ENCODE measurements around the gene ARHGAP12. TPM values are rescaled to one million over a fixed set of nuclear protein-coding genes. Genes with fewer than 3 reads are reported as not detected.
"Not testable (repeated sequence)": the region's sequence is repeated elsewhere in the genome, so short reads cannot be mapped to it uniquely, and the experiment has no call there.

ARHGAP12 gene
- total RNA-seq, 1 donor from 2014 or later: 68.9 TPM

GRCh38 chr10:31770307-31770902 is 158.2 kb downstream of the ARHGAP12 start:
- Histone ChIP-seq H3F3A (ENCODE audit: low read depth) (peaks cover 21% of the 10 kb centered on the region), H2AFZ (replicated peaks) (no peak overlapping the region), H3K79me2 (ENCODE audit: low read depth) (no peaks in the 10 kb centered on the region), H4K20me1 (ENCODE audit: low read depth) (no peaks in the 10 kb centered on the region), H3K4me2 (no peak overlapping the region), H3K4me3 (no peak overlapping the region), H3K9me3 (ENCODE audit: low read depth) (no peaks in the 10 kb centered on the region), H3K27ac (no peak overlapping the region), H3K9ac (no peak overlapping the region), H3K4me1 (peaks cover 33% of the 10 kb centered on the region), H3K27me3 (no peaks in the 10 kb centered on the region), H3K36me3 (no peaks in the 10 kb centered on the region)
- Mint-ChIP-seq H3K36me3 (no peaks in the 10 kb centered on the region), H3K9me3 (peaks cover 5% of the 10 kb centered on the region), H3K4me1 (peaks cover 28% of the 10 kb centered on the region), H3K27me3 (ENCODE audit: insufficient read depth, low read depth) (peaks cover 3% of the 10 kb centered on the region), H3K4me3 (no peak overlapping the region), H3K27ac (no peak overlapping the region)
- TF ChIP-seq EZH2 (IDR thresholded peaks at IDR 0.05) (no peak), CTCF (IDR thresholded peaks at IDR 0.05) (peak; percentile 84), EZH2phosphoT487 (IDR thresholded peaks at IDR 0.05) (no peak)
- DNase-seq (ENCODE audit: low spot score): peak; percentile 48

- Histone ChIP-seq H3K9me3 (ENCODE audit: low read depth) (no peaks in the 10 kb centered on the region), H3K27me3 (no peaks in the 10 kb centered on the region), H3K4me2 (no peak overlapping the region), H3K27ac (no peak overlapping the region), H3K9ac (no peak overlapping the region), H3K4me1 (peaks cover 27% of the 10 kb centered on the region), H2AFZ (replicated peaks) (no peak overlapping the region), H3F3A (ENCODE audit: low read depth) (peaks cover 12% of the 10 kb centered on the region), H3K79me2 (ENCODE audit: low read depth) (no peaks in the 10 kb centered on the region), H3K4me3 (no peak overlapping the region), H4K20me1 (ENCODE audit: low read depth) (no peaks in the 10 kb centered on the region), H3K36me3 (no peaks in the 10 kb centered on the region)
- TF ChIP-seq CTCF (IDR thresholded peaks at IDR 0.05) (no peak), EZH2 (IDR thresholded peaks at IDR 0.05) (no peak), EZH2phosphoT487 (IDR thresholded peaks at IDR 0.05) (no peak)
- Mint-ChIP-seq H3K27ac (no peak overlapping the region), H3K4me1 (peaks cover 21% of the 10 kb centered on the region), H3K9me3 (peaks cover 2% of the 10 kb centered on the region), H3K4me3 (no peak overlapping the region), H3K36me3 (no peaks in the 10 kb centered on the region), H3K27me3 (ENCODE audit: insufficient read depth, low read depth) (peaks cover 3% of the 10 kb centered on the region)
- no peak for DNase-seq (ENCODE audit: low spot score)
Measured at GRCh38 chr10:31769564-31769963, 159.1 kb downstream of the ARHGAP12 start.

GRCh38 chr10:31768935-31769334 is 159.7 kb downstream of the ARHGAP12 start:
- H3K4me3 ChIP-seq; H3K27me3 ChIP-seq; H3K4me3 Mint-ChIP-seq; H3K27ac Mint-ChIP-seq; H3K27me3 Mint-ChIP-seq (ENCODE audit: insufficient read depth, low read depth); H3K4me2 ChIP-seq; H4K20me1 ChIP-seq (ENCODE audit: low read depth); H3K9ac ChIP-seq; H2AFZ ChIP-seq (replicated peaks); DNase-seq (ENCODE audit: low spot score); H3F3A ChIP-seq (ENCODE audit: low read depth); H3K27ac ChIP-seq; H3K36me3 Mint-ChIP-seq; H3K9me3 Mint-ChIP-seq; H3K79me2 ChIP-seq (ENCODE audit: low read depth); H3K9me3 ChIP-seq (ENCODE audit: low read depth); H3K36me3 ChIP-seq: not testable (repeated sequence)
- H3K4me1 Mint-ChIP-seq: peaks cover 14% of the 10 kb centered on the region
- peaks cover 21% of the 10 kb centered on the region for H3K4me1 ChIP-seq

GRCh38 chr10:31768467-31768866 is 160.2 kb downstream of the ARHGAP12 start:
- Histone ChIP-seq H3K4me1 (peaks cover 16% of the 10 kb centered on the region), H2AFZ (replicated peaks) (no peak overlapping the region), H3K9me3 (ENCODE audit: low read depth) (no peaks in the 10 kb centered on the region), H3K4me3 (no peak overlapping the region), H4K20me1 (ENCODE audit: low read depth) (no peaks in the 10 kb centered on the region), H3K79me2 (ENCODE audit: low read depth) (no peaks in the 10 kb centered on the region), H3F3A (ENCODE audit: low read depth) (peaks cover 1% of the 10 kb centered on the region), H3K4me2 (no peak overlapping the region), H3K27ac (no peak overlapping the region), H3K9ac (no peak overlapping the region), H3K27me3 (no peaks in the 10 kb centered on the region), H3K36me3 (no peaks in the 10 kb centered on the region)
- Mint-ChIP-seq H3K27me3 (ENCODE audit: insufficient read depth, low read depth) (peaks cover 3% of the 10 kb centered on the region), H3K27ac (no peak overlapping the region), H3K9me3 (peaks cover 10% of the 10 kb centered on the region), H3K36me3 (no peaks in the 10 kb centered on the region), H3K4me1 (peaks cover 10% of the 10 kb centered on the region), H3K4me3 (no peak overlapping the region)
- no peak for DNase-seq (ENCODE audit: low spot score)
- no peak for TF ChIP-seq EZH2phosphoT487 (IDR thresholded peaks at IDR 0.05)
- TF ChIP-seq EZH2 (IDR thresholded peaks at IDR 0.05): no peak
- no peak for TF ChIP-seq CTCF (IDR thresholded peaks at IDR 0.05)

Data from neural progenitor cell (in vitro differentiated cells).